Cortex of kidney (tissue), 1 donor: ENCODE results near the gene LRFN2.

ENCODE experiments used
- DNase-seq: peaks from one replicate; lab custom pipeline; 2025; lab: John Stamatoyannopoulos, UW

Gene LRFN2

DNA sequence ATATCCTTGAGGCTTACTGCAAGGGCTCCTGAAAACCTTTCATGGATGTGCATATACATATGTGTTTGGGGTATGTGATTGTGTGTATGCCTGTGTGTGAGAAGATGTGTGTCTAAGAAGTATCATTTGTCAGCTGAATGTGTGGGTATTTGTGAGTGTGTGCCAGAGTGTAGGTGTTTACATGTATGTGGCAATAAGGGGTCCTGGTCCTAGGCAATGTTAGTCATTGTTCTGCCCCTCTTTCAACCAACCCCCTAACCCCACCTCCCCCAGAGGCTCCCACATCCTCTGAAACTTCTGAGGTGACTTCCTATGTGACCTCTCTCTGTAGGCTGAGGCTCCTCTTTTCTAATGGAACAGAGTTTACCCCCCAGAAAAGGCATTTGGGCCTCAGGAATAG, 186.4 kb downstream of the LRFN2 start:
- DNase-seq = no peak

DNA sequence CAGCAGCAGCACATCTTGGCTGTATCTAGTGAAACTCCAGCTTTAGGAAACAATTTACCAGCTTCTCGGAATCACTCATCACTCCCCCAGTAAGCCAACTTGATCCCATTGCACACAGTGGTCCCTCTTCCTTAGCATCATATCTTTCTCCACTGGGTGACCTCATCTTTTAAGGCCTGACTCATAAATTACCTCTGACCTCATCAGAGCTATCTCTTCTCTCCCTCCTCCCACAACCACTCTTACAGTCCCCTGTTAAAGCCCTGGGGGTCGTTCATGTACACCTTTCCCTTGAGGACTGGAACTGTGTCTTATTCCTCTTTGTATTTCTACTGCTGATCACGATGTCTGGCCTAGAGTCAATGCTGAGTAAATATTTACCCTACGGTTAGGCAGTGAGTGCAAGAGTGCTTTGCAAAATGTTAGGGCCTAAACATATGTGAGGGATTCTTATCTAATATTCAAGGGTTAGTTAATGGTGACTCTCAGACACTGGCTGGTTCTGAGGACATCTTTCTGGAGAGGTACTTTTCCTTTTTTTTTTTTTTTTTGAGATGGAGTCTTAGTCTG, 187.2 kb downstream of the LRFN2 start:
- DNase-seq = no peak

- no peak for DNase-seq
Measured at GRCh38 chr6:40398810-40399477, 188.2 kb downstream of the LRFN2 start.

DNA sequence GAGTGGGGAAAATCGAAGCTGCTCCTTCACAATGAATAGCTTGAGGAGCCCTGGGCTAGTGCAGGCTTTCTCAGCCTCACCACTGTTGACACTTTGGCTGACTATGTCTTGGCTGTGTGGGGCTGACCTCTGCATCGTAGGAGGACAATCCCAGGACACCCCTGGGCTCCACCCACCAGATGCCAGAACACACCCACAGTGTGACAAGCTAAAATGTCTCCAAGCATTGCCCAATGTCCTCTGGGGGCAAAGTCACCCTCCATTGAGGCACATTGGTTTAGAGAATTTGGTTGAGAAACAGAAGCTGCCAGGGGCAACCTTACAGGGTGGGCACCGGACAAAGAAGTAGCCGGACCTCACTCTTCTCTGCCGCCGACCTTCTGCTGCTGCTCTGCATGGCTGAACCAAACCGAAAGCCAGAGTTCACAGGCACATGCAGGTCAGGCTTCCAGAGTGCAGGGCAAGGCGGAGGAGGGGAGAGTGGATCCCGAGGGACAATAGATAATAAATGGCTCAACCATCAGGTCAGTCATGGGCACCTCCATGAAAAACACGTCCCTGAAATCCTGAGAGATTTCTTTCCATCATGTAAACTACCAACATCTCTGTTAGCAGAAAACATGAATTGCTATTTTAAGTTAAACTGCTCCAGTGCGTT, 189.0 kb downstream of the LRFN2 start:
- no peak for DNase-seq

DNA sequence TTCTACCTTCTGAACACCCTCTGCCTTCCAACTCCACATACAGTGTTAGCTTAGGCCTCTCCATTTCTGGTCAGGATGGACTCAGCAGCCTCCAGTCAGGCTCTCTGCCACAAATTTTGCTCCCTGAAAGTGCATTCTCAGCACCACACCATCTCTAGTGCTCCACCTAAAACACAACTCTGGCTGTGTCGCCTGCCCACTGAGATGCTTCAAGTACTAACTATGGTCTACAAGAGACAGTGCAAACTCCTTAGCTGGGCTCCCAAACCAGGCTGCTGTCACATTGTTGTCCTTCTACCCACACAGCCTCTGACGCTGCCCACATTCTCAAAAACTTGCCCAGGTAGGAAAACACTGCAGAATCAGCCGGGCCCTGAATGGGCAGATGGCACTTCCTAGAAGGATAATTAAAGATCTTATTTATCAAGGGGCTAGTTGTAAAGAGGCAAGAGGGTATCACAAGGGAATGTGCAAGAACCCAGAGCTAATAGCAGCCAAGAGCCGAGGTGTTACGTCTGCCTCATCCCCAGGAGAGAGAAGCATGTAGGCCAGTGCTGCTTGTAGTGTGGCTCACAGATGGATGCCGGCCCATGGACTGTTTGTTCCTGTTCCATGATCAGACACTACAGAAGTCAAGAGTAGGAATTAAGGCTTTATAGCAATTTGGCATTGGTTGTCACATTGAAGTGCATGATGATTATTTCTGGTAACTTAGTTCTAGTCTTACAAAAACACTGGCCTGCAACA, 189.7 kb downstream of the LRFN2 start:
- no peak for DNase-seq

GRCh38 chr6:40395698-40396076, 191.5 kb downstream of the LRFN2 start:
- no peak for DNase-seq

DNA sequence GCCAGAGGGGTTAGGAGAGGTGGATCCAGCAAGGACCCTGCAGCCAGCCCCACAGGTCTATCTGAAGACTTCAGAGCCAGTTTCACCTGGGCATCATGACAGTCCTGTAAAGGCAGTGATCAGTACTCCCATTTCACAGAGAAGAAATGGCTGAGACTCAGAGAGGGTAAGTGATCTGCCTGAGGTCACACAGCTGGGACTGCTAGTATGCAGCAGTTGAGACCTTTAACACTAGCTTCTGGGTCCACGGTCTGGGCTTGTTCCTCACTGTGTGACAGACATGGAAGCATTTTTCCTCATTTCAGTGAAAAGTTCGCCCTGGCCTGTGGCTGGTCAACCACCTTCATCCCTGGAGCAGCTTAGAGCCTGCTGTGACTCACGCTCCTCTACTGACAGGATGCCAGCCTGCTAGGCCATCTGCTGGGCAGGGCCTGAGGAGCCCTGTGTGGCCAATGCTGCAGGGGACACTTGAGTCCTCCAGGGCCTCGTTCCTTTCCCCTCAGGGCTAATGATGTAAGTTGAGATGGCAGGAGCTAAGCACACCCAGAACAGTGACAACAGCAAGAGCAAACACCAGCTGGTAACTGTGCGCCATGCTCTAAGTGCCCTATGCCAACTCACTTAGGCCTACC, 192.0 kb downstream of the LRFN2 start:
- no peak for DNase-seq

GRCh38 chr6:40394381-40394780, 192.8 kb downstream of the LRFN2 start:
- DNase-seq = no peak

DNA sequence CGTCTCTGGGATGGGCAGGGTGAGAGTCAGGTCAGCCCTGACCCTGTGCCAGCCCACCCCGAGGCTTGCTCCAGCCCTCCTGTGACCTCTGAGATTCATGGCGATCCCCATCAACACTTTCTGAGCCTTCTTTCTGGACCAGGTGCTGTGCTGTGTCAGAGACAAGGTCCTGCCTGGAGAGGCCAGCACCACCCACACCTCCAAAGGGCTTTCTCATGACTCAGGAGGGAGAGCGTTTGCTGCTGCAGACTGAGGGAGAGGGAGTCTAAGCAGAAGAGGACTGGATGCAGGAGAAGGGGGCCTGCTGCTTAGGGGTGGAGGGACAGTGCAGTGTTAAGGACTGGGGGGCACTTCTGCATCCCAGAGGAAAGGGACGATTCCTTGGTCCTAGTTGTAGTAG, 193.5 kb downstream of the LRFN2 start:
- DNase-seq = no peak

- no peak for DNase-seq
Measured at GRCh38 chr6:40392589-40392988, 194.6 kb downstream of the LRFN2 start.

DNA sequence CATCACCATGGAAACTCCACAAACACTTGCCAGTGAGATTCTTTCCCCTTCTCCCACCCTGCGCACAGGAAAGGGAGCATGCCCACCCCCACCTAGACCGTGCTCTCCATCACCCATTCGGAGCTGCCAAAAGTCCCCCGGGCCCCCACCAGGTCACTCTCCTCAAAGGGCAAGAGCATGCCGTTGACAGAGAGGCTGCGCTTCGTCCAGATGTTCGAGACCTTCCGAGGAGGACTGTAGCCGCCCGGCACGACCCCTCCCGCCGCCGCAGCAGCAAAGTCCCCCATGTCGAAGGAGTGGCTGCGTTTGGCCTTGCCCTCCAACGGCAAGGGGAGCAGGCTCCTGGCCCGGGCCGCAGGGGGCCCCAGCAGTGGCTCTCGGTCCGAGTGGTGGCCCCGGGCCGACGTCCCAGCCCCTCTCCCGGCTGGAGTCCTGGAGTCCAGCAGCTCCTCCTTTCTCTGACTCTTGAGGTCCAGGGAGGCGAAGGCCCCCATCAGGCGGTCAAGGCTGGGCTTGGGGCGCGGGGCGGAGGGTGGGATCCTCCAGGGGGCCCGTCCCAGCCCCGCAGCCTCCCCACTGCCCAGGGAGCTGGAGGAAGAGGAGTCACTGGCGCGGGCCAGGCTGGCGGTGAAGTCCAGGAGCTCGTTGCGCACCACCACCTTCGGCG, 195.2 kb downstream of the LRFN2 start:
- DNase-seq = no peak

DNA sequence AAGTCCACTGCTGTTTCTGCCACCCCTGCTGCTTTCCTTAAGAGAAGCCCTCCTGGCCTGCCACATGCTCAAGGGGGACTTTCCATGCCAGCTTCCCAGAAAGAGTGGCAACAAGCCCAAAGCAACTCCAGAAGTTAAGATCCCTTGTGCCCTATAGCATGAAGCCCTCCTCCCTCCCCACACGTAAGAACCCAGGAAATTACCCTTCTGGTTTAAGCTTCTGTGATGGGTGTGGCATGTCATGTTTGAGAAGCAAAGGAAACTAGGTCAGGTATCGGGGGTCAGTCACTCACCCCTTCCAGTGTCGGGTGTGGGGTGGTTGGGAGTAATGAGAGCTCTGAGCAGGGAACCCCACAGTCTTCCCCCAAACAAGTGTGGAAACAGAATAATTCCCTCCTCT, 196.1 kb downstream of the LRFN2 start:
- no peak for DNase-seq

- no peak for DNase-seq
Measured at GRCh38 chr6:40390144-40390800, 196.9 kb downstream of the LRFN2 start.

- DNase-seq = no peak
Measured at GRCh38 chr6:40389254-40389653, 197.9 kb downstream of the LRFN2 start.

GRCh38 chr6:40387871-40388264, 199.3 kb downstream of the LRFN2 start:
- DNase-seq = no peak

- no peak for DNase-seq
Measured at GRCh38 chr6:40387127-40387870, 199.9 kb downstream of the LRFN2 start.

GRCh38 chr6:40386200-40386599, 201.0 kb downstream of the LRFN2 start:
- no peak for DNase-seq

GRCh38 chr6:40383348-40384115, 203.6 kb downstream of the LRFN2 start:
- DNase-seq = no peak

- DNase-seq = no peak
Measured at GRCh38 chr6:40380271-40380670, 206.9 kb downstream of the LRFN2 start.

DNA sequence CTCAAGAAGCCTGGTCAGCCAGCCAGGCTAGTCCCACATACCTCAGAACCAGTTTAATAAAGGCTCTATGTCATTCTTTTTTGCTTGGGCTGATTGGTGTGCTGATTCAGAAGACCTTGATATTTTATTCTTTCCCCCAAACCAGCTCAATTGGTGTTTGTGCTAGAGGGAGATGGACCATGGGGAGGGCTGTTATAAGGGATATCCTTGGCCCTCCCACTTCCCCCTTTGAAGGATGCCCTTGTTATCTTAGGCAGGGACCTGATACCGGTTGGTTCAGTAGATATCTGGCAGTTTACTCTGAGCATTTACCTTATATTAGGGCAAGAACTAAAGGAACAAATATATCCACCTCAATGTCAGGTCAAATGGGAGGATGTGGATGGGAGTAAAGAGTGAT, 207.4 kb downstream of the LRFN2 start:
- DNase-seq = no peak
